GM04503 (cell line): ENCODE results near the gene WNT10A.

Source experiments
- DNase-seq: peaks from one replicate; pipeline ENCODE4 v3.0.0-alpha.2; 2012; ENCODE audit warnings: low read depth

Gene WNT10A

GRCh38 chr2:218857371-218858137, 23.1 kb upstream of the WNT10A start:
- DNase-seq, result no peak

- DNase-seq, result no peak
Observed at GRCh38 chr2:218858138-218858445, 22.6 kb upstream of the WNT10A start.

DNA sequence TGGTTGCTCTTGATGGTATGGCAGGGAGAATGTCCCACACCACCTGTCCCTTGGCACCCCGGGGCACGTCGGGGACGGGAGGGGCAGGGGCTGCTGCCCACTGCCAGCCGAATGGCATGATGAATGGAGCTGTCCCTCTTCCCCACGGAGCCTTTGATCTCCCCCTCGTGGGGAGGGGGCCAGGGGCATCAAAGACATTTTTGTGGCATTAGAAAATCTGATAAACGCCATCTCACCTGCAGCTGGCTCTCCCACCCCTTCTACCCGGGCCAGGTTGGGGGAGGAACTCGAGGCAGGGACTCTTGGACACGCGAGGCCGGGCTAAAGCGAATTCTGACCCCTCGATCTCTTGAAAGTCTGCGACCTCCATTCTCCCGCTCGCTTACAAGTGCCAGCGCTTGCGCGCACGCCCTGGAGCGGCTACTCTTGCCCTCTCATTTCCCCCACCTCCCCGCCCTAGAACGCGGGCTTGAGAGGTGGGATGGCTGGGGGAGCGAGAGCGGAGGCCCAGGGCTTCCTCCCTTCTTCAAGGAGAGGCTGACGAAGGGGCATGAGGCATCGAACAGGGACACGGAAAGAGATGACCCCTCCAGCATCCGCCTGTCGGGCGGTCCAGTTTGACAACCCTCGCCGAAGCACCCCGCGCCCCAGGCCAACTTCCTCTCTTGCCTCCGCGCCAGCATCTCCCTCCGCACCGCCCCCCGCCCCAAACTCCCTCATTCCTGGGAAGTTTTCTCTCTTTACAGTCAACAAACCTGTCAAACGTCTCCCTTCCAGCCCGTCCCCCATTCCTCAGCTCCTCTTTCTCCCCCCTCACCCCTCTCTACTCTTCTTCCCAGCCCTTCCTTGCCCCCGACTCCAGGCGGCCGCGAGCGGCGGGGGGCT, 21.7 kb upstream of the WNT10A start:
- DNase-seq, result no peak

GRCh38 chr2:218859556-218859987, 21.1 kb upstream of the WNT10A start, which contains the start of gene WNT6:
TSS of gene WNT6 (plus strand) at chr2:218859805. CDS start at chr2:218860038, 233 bp downstream.
- DNase-seq, result no peak

DNA sequence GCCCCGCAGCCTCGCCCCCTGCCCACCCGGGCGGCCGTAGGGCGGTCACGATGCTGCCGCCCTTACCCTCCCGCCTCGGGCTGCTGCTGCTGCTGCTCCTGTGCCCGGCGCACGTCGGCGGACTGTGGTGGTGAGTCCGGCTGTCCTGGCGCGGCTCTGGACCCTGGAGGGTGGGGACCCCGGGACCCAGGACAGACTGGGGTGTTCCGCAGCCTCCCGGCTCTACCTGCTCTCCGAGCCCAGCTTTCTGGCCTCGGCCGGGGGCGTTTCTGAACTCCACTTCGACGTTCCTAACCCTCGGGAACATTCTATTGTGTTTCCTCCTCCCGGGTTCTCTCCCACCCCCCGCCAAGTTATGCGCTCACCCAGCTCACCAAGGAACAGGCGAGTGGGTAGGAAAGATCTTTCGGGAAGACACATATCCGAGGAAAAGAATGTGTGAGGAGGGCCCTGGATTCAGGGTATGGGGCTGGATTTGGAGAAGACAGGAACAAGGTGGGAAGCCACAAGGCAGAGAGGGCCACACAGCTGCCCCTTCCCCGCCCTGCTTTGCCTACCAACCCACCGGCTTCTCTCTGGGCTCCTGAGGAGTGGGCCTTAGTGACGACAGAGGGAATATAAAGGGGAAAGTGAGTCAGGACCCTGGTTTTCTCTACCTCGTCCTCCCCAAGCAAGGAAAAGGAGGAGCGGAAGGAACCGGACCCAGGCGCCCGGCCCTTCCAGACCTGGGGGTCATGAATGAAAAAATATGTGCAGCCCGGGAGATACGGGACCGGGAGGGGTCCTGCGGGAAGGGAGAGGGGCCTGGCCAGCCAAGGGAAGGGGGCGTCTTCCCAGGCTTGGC, 20.4 kb upstream of the WNT10A start:
- no peak for DNase-seq

- DNase-seq, result no peak
Observed at GRCh38 chr2:218860950-218861381, 19.7 kb upstream of the WNT10A start.

GRCh38 chr2:218861645-218862318, 18.9 kb upstream of the WNT10A start:
- DNase-seq, result no peak

DNA sequence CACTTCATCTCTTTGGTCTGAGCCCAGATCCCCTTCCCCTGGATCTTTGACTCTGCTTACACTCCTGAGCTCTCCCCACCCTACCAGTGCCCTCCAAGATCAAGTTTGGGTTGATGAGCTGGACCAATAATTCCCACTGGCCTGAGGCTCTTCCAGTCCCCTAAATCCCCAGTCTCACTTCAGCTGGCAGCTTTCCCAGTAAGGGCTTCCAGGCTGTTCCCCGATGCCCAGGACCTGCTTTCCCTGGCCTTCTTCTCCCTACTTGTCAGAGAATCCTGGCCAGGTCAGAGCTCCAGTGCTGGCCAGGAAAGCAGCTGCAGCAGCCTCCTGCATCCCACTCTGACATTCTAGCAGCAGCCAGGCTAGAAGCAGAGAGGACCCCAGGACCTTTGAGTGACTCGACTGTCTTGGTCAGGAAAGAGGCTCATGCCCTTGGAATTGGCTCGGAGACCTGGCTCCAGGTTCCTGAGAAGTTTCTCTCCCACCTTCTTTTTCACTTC, 17.6 kb upstream of the WNT10A start:
- no peak for DNase-seq

- DNase-seq, result no peak
Observed at GRCh38 chr2:218865396-218865795, 15.3 kb upstream of the WNT10A start.

DNA sequence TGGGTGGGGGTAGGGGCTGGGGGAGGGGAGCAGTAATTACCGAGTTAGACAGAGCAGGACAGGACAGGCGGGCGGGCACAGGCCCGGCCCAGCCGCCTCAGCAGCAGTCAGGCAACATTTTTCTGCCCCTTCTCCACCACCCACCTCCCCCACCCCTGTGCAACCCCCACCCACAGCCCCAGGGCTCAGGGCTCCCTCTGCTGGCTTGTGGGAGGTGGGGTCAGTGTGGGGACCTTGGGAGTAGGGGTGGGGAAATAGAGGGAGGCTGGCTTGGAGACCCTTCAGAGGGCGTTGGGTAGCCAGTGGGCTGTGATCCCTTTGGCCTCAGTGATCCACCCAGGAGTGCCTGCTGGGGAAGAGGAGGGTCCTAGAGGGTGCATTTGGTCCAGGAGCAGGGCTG, 14.7 kb upstream of the WNT10A start:
- no peak for DNase-seq

DNA sequence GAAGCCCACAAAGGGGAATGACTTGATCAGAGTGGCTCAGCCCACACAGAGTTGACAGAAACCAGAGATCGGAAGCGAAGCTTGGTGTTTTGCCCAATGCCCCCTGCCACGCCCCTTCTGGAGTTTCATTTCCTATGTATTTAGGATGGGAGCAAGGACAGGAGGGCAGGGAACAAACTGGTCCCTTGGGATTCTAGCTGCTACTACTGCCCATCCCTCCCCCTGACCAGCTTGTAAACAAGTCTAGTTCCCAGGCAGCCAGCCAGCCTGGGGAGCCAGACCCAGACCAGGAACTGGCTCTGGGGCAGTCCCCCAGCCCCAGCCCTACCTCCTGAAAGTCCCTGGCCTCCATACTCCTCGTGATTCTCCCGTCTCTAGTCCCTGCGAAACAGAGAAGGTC, 12.8 kb upstream of the WNT10A start:
- DNase-seq, result no peak

DNA sequence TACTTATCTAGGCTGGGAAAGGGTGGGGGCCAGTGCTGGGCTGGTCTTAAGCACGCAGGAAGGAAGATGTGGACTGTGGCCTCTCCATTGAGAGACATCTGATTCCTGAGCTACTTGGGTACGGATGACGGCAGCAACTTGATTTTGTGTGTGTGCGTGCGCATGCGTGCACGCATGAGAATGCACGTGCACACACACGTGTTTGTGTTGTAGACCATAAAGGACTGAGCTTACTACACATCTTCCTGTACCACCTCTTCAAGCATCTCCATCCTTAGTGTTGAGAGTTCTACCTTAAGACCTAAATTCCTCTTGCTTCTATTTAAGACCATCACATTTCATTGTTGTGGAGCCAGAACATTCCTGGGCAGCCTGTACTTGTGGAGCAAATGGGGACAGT, 11.6 kb upstream of the WNT10A start:
- no peak for DNase-seq

DNA sequence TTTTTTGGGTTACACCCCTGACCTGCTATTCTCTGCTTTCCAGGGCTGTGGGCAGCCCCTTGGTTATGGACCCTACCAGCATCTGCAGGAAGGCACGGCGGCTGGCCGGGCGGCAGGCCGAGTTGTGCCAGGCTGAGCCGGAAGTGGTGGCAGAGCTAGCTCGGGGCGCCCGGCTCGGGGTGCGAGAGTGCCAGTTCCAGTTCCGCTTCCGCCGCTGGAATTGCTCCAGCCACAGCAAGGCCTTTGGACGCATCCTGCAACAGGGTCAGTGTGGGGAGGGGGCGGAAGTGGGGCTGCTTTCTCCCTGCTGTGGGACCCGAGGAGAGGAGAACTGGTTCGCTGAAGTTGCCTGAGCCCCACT, 9.7 kb upstream of the WNT10A start:
- no peak for DNase-seq

GRCh38 chr2:218871345-218872302, 9.0 kb upstream of the WNT10A start:
- no peak for DNase-seq

DNA sequence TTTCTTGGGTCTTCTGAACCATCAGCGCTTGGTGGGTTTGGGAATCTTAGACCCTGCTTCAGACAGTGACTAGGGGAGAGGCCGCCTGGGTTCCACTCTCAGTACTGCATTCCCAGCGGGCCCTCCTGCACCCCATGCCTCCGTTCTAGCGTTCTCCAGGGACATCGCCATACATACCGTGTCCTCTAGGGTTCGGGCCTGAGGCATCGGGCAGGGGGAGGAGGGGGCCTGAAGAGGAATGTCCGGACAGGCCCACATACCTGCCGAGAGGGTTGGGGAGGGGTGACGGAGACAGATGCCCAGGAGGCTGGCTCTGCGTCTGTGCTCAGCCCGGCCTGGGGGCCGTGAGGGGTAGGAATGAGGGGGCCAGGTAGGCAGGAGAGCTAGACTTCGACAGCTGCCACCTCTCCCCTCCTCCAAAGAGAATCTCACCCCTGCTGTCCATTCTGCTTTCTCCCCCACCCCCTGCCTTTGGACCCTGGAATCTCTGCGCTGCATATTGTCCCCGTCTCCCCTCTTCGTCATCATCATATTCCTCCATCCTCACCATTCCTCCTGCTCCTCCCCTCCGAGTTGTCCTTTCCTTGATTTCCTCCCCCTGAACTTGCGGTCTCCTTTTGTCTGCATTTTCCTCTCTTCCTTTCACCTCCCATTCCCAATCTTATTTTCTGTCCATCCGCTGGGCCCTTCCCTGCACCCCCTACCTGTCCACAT, 7.8 kb upstream of the WNT10A start:
- no peak for DNase-seq

DNA sequence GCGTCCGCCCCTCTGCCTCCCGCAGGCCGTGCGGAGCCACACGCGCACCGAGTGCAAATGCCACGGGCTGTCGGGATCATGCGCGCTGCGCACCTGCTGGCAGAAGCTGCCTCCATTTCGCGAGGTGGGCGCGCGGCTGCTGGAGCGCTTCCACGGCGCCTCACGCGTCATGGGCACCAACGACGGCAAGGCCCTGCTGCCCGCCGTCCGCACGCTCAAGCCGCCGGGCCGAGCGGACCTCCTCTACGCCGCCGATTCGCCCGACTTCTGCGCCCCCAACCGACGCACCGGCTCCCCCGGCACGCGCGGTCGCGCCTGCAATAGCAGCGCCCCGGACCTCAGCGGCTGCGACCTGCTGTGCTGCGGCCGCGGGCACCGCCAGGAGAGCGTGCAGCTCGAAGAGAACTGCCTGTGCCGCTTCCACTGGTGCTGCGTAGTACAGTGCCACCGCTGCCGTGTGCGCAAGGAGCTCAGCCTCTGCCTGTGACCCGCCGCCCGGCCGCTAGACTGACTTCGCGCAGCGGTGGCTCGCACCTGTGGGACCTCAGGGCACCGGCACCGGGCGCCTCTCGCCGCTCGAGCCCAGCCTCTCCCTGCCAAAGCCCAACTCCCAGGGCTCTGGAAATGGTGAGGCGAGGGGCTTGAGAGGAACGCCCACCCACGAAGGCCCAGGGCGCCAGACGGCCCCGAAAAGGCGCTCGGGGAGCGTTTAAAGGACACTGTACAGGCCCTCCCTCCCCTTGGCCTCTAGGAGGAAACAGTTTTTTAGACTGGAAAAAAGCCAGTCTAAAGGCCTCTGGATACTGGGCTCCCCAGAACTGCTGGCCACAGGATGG, 7.1 kb upstream of the WNT10A start:
- no peak for DNase-seq

GRCh38 chr2:218875692-218876246, 4.9 kb upstream of the WNT10A start:
- DNase-seq, result no peak

DNA sequence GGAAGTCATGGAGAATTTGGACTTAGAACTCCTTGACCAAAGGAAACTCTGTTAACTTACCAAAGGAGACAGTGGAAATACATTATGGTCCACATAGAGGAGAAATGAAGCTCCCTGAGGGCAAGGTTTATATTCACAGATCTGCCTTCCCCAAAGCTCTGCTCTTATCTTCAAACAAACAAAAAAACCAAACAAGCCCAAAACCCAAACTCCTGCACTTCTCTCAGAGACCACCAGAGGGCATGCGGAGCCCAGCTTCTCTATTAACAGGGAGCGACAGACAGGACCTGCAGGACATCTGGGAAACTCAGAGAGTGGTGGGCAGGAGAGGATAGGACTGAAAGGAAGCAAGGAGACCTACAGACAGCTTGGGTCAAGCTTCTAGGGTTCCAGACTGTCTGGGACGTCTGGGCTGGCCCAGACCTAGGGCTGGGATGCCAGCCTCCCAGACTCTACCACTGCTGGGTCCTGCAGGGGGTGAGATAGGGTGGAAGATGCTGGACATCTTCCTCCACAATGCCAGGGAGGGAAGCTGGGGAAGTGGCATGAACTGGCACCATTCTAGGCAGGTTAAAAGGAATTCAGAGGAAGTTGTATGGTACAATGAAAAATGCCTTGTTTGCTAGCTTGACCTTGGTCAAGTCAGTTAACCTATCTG, 4.0 kb upstream of the WNT10A start:
- DNase-seq, result no peak
